Activated naive CD4-positive, alpha-beta T cell treated with anti-CD3 and anti-CD28 coated beads, Interleukin-2, amount 10 ng/mL, durations not matched to agents 5 hours and 36 hours (primary cell): Measurements from ENCODE around the gene MKKS. TPM values are rescaled to one million over a fixed set of nuclear protein-coding genes. Genes with fewer than 3 reads are reported as not detected.

Experiments
- total RNA-seq, 2 experiments: library from RNA; stranded (reverse); gene quantifications; one replicate each; pipeline ENCODE4 v1.2.3, GENCODE V29; 2021

MKKS gene
- 10 to 100 TPM in 1 of 2 experiments, 1 to 10 TPM in 1; 9.6 to 10.1 TPM for total RNA-seq

GRCh38 chr20:10433623-10434466 lies at the start of gene MKKS:
Gene MKKS, minus strand, starts transcription at chr20:10434222. Its CDS starts 20,708 bp downstream, at chr20:10413514.

GRCh38 chr20:10434832-10435812 lies 1.1 kb upstream of the MKKS start, which contains the start of gene SLX4IP:
Gene SLX4IP, plus strand, starts transcription at chr20:10435305. Its CDS starts 22,900 bp downstream, at chr20:10458205.

Other genes with a start within 250 kb of the MKKS start
- not detected for gene SNAP25, start 215.4 kb downstream of the MKKS start, total RNA-seq
- 1 to 10 TPM; 8.8 to 9.0 TPM for gene SLX4IP, start 1.1 kb upstream of the MKKS start, total RNA-seq
- under 1 TPM; 0.12 to 0.15 TPM for gene JAG1, start 239.8 kb upstream of the MKKS start, total RNA-seq